Fibroblast of lung (primary cell): ENCODE results near the gene PLSCR2. TPM values are rescaled to one million over a fixed set of nuclear protein-coding genes. Genes with fewer than 3 reads are reported as not detected.

ENCODE experiments used
- DNase-seq, 2 donors: peaks; one replicate each; pipeline versions ENCODE4 v3.0.0 to v3.0.0-alpha.2; 2010; ENCODE audit warnings: low read depth in 2 of 2
- H2AFZ ChIP-seq: 2 replicates; pipeline ENCODE4 v1.5.1; 2012; ENCODE audit warnings: low read length, control low read depth, inconsistent platforms
- H3K27ac ChIP-seq: 2 replicates; pipeline ENCODE4 v1.5.1; 2011; ENCODE audit warnings: low read length, control low read depth; ENCODE audit not compliant: insufficient read depth
- H3K27me3 ChIP-seq: 2 replicates; pipeline ENCODE4 v1.5.1; 2011; ENCODE audit warnings: mild to moderate bottlenecking, low read length; ENCODE audit not compliant: control insufficient read depth, insufficient read depth
- H3K36me3 ChIP-seq: 2 replicates; pipeline ENCODE4 v1.5.1; 2011; ENCODE audit warnings: low read length; ENCODE audit not compliant: control insufficient read depth, insufficient read depth
- H3K4me1 ChIP-seq: 2 replicates; pipeline ENCODE4 v1.5.1; 2011; ENCODE audit warnings: low read length; ENCODE audit not compliant: control insufficient read depth, insufficient read depth; ENCODE audit errors: extremely low read depth
- H3K4me2 ChIP-seq: 2 replicates; pipeline ENCODE4 v1.5.1; 2011; ENCODE audit warnings: low read length, control low read depth; ENCODE audit not compliant: insufficient read depth; ENCODE audit errors: extremely low read depth
- H3K4me3 ChIP-seq, 4 experiments: fragments of 200-600 bp in 1 of 4; sonication (generic) in 1 of 4; replicated peaks in 1 of 4; 2 replicates each; pipeline ENCODE4 v1.5.1; 2011 to 2016; ENCODE audit warnings: low read length in 4 of 4, low read depth in 3 of 4, mild to moderate bottlenecking in 3 of 4, control low read depth in 2 of 4, inconsistent platforms in 1 of 4, mixed read lengths in 1 of 4; ENCODE audit not compliant: insufficient read depth in 1 of 4; ENCODE audit errors: control extremely low read depth in 1 of 4
- H3K79me2 ChIP-seq: 2 replicates; pipeline ENCODE4 v1.5.1; 2012; ENCODE audit warnings: mild to moderate bottlenecking, low read length, inconsistent platforms; ENCODE audit not compliant: control insufficient read depth, insufficient read depth
- H3K9ac ChIP-seq: 2 replicates; pipeline ENCODE4 v1.5.1; 2011; ENCODE audit warnings: mild to moderate bottlenecking, low read length, control low read depth; ENCODE audit not compliant: insufficient read depth
- H3K9me3 ChIP-seq: 2 replicates; pipeline ENCODE4 v1.5.1; 2012; ENCODE audit warnings: low read depth, low read length; ENCODE audit not compliant: control insufficient read depth, insufficient read depth
- H4K20me1 ChIP-seq: 2 replicates; pipeline ENCODE4 v1.5.1; 2011; ENCODE audit warnings: low read length; ENCODE audit not compliant: control insufficient read depth, insufficient read depth; ENCODE audit errors: extremely low read depth
- EZH2 ChIP-seq: IDR thresholded peaks from 2 replicates; pipeline ENCODE4 v1.5.1; 2012; ENCODE audit warnings: low read length, control low read depth, mild to moderate bottlenecking; ENCODE audit errors: missing control alignments
- polyA plus RNA-seq, 2 donors: library from polyadenylated mRNA; depleted of rRNA in 1 of 2; stranded (reverse) in 1 of 2; unstranded in 1 of 2; fragments of >200 nt; gene quantifications; 2 replicates each; pipeline ENCODE4 v1.2.1, GENCODE V29; 2011 to 2012; ENCODE audit warnings: missing spikeins in 1 of 2
- total RNA-seq: library from RNA; depleted of rRNA; stranded (reverse); fragments of >200 nt; gene quantifications from 2 replicates; pipeline ENCODE4 v1.2.1, GENCODE V29; 2014
- TF ChIP-seq, protein P1 (sequence below), 2 donors: IDR thresholded peaks in 1 of 2; conservative IDR thresholded peaks in 1 of 2; 1 replicate in 1 of 2; 2 replicates in 1 of 2; pipeline ENCODE4 v1.5.1; 2011 to 2012; ENCODE audit warnings: low read length in 2 of 2, control low read depth in 1 of 2, inconsistent platforms in 1 of 2, low read depth in 1 of 2, mild to moderate bottlenecking in 1 of 2

PLSCR2 gene
- total and polyA plus RNA-seq, 2 donors (not counting 1 experiment from before 2014, with no cell fraction given) = 0.17 TPM; not detected in 1

DNA sequence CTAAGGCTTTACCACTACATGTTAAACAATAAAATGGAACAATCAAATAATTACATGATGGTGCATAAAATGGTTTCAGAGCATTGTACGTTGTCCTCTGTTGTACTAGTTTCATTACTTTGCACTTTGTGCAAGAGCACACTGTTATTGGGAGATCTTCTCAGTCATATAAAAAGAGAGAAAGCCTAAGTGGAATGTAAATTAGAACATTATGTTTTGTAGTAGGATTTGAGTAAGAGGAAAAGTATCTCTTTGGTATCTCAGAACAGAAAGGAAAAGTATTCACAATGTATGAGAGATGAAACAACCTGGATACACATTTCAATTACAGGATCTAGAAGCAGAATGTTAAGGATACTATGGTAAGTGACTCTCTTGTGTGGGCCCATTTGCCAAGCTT, 26.9 kb upstream of the PLSCR2 start:
- no peaks in the 10 kb centered on the region for H3K79me2 ChIP-seq
- H3K4me3 ChIP-seq = no peak overlapping the region
- no peaks in the 10 kb centered on the region for H4K20me1 ChIP-seq
- no peak overlapping the region for H3K4me2 ChIP-seq
- H2AFZ ChIP-seq = no peak overlapping the region
- no peaks in the 10 kb centered on the region for H3K9me3 ChIP-seq
- no peaks in the 10 kb centered on the region for H3K36me3 ChIP-seq
- no peak for TF ChIP-seq EZH2
- TF ChIP-seq, protein P1, sequence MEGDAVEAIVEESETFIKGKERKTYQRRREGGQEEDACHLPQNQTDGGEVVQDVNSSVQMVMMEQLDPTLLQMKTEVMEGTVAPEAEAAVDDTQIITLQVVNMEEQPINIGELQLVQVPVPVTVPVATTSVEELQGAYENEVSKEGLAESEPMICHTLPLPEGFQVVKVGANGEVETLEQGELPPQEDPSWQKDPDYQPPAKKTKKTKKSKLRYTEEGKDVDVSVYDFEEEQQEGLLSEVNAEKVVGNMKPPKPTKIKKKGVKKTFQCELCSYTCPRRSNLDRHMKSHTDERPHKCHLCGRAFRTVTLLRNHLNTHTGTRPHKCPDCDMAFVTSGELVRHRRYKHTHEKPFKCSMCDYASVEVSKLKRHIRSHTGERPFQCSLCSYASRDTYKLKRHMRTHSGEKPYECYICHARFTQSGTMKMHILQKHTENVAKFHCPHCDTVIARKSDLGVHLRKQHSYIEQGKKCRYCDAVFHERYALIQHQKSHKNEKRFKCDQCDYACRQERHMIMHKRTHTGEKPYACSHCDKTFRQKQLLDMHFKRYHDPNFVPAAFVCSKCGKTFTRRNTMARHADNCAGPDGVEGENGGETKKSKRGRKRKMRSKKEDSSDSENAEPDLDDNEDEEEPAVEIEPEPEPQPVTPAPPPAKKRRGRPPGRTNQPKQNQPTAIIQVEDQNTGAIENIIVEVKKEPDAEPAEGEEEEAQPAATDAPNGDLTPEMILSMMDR (conservative IDR thresholded peaks at IDR 0.05 in 1 of 2, IDR thresholded peaks at IDR 0.05 in 1 of 2; ENCODE audit: low read depth in 1 of 2, low read length in 2 of 2) = no peak
- no peak overlapping the region for H3K9ac ChIP-seq
- DNase-seq = no peak
- H3K27ac ChIP-seq = no peak overlapping the region
- no peaks in the 10 kb centered on the region for H3K4me1 ChIP-seq
- no peaks in the 10 kb centered on the region for H3K27me3 ChIP-seq

- Histone ChIP-seq H3K79me2 (no peaks in the 10 kb centered on the region), H3K9me3 (no peaks in the 10 kb centered on the region), H3K4me3 (peak overlapping the region in 1 of 4 experiments; percentile 6), H3K27ac (no peak overlapping the region), H3K4me2 (no peak overlapping the region), H2AFZ (no peak overlapping the region), H3K9ac (no peak overlapping the region), H3K36me3 (no peaks in the 10 kb centered on the region), H3K4me1 (no peaks in the 10 kb centered on the region), H3K27me3 (no peaks in the 10 kb centered on the region), H4K20me1 (no peaks in the 10 kb centered on the region)
- TF ChIP-seq, protein P1 (conservative IDR thresholded peaks at IDR 0.05 in 1 of 2, IDR thresholded peaks at IDR 0.05 in 1 of 2; ENCODE audit: low read depth in 1 of 2, low read length in 2 of 2) = no peak
- no peak for TF ChIP-seq EZH2
- peak in 1 of 2 donors; percentile 95 for DNase-seq
Observed at GRCh38 chr3:146493761-146494160, 24.4 kb upstream of the PLSCR2 start.

DNA sequence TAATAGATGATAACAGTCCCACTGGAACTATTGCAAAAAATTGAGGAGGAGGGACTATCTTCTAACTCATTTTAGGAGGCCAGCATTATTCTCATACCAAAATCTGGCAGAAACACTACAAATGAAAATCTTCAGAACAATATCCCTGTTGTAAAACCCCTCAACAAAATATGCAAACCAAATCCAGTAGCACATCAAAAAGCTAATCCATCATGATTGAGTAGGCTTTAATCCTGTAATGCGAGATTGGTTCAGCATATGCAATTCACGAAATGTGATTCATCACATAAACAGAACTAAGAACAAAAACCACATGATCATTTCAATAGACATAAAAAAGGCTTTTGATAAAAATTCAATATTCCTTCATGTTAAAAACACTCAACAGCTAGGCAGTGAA, 23.9 kb upstream of the PLSCR2 start:
- Histone ChIP-seq H3K9me3 (no peaks in the 10 kb centered on the region), H3K27me3 (no peaks in the 10 kb centered on the region), H3K4me2 (no peak overlapping the region), H4K20me1 (no peaks in the 10 kb centered on the region), H3K79me2 (no peaks in the 10 kb centered on the region), H3K36me3 (no peaks in the 10 kb centered on the region), H2AFZ (no peak overlapping the region), H3K9ac (no peak overlapping the region), H3K27ac (no peak overlapping the region), H3K4me3 (peak overlapping the region in 1 of 4 experiments; percentile 0), H3K4me1 (no peaks in the 10 kb centered on the region)
- DNase-seq = peak; percentile 51 to 94
- no peak for TF ChIP-seq EZH2
- TF ChIP-seq, protein P1 (conservative IDR thresholded peaks at IDR 0.05 in 1 of 2, IDR thresholded peaks at IDR 0.05 in 1 of 2; ENCODE audit: low read depth in 1 of 2, low read length in 2 of 2) = no peak
